Neural cell (in vitro differentiated cells): ENCODE measurements around the gene LRRC74A.

ENCODE experiments used
- EZH2 ChIP-seq: fragments of 200-600, 300-800 bp; shearing (Covaris generic), sonication (generic); IDR thresholded peaks from 2 replicates; pipeline ENCODE4 v1.6.1; 2014; ENCODE audit warnings: antibody characterized with exemption, low read length, borderline replicate concordance, mild to moderate bottlenecking; ENCODE audit not compliant: insufficient read depth, poor library complexity, severe bottlenecking
- MXI1 ChIP-seq: fragments of 450-650 bp; conservative IDR thresholded peaks from 2 replicates; pipeline ENCODE4 v1.6.1; 2014; ENCODE audit warnings: antibody characterized with exemption, mild to moderate bottlenecking; ENCODE audit not compliant: poor library complexity, severe bottlenecking
- POLR2AphosphoS5 ChIP-seq: IDR thresholded peaks from 2 replicates; pipeline ENCODE4 v1.6.1; 2012
- RAD21 ChIP-seq: fragments of 450-650 bp; conservative IDR thresholded peaks from 2 replicates; pipeline ENCODE4 v1.6.1; 2014; ENCODE audit warnings: antibody characterized with exemption, mild to moderate bottlenecking, moderate library complexity
- TF ChIP-seq, protein P1 (sequence below): IDR thresholded peaks from 2 replicates; pipeline ENCODE4 v1.6.1; 2012; ENCODE audit warnings: borderline replicate concordance
- TF ChIP-seq, protein P2 (sequence below): fragments of 450-650 bp; IDR thresholded peaks from 2 replicates; pipeline ENCODE4 v1.5.1; 2014; ENCODE audit warnings: antibody characterized with exemption, mild to moderate bottlenecking, moderate library complexity; ENCODE audit not compliant: poor library complexity, severe bottlenecking

DNA sequence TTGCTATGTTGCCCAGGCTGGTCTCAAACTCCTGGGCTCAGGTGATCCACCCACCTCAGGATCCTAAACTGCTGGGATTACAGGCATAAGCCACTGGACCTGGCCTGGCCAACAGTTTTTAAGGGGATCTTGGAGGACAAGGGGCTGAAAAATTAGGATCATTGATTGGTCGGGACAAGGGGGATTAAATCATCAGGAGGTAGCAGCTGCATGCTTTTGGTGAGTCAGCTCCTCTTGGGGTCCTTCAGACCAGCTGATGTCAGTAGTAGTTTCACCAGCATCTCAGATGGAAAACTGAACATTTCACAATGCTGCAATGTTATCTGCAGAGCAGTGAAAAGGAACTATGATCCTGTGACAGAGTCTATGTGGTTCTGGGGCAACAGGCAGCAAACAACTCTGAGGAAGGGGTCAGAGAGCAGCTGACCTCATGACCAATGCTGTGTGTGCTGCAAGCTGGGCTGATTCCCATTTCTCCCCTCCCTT, 6.3 kb downstream of the LRRC74A start:
- TF ChIP-seq MXI1 (no peak), POLR2AphosphoS5 (no peak), EZH2 (no peak), RAD21 (no peak)
- TF ChIP-seq, protein P1, sequence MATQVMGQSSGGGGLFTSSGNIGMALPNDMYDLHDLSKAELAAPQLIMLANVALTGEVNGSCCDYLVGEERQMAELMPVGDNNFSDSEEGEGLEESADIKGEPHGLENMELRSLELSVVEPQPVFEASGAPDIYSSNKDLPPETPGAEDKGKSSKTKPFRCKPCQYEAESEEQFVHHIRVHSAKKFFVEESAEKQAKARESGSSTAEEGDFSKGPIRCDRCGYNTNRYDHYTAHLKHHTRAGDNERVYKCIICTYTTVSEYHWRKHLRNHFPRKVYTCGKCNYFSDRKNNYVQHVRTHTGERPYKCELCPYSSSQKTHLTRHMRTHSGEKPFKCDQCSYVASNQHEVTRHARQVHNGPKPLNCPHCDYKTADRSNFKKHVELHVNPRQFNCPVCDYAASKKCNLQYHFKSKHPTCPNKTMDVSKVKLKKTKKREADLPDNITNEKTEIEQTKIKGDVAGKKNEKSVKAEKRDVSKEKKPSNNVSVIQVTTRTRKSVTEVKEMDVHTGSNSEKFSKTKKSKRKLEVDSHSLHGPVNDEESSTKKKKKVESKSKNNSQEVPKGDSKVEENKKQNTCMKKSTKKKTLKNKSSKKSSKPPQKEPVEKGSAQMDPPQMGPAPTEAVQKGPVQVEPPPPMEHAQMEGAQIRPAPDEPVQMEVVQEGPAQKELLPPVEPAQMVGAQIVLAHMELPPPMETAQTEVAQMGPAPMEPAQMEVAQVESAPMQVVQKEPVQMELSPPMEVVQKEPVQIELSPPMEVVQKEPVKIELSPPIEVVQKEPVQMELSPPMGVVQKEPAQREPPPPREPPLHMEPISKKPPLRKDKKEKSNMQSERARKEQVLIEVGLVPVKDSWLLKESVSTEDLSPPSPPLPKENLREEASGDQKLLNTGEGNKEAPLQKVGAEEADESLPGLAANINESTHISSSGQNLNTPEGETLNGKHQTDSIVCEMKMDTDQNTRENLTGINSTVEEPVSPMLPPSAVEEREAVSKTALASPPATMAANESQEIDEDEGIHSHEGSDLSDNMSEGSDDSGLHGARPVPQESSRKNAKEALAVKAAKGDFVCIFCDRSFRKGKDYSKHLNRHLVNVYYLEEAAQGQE, result no peak
- TF ChIP-seq, protein P2, sequence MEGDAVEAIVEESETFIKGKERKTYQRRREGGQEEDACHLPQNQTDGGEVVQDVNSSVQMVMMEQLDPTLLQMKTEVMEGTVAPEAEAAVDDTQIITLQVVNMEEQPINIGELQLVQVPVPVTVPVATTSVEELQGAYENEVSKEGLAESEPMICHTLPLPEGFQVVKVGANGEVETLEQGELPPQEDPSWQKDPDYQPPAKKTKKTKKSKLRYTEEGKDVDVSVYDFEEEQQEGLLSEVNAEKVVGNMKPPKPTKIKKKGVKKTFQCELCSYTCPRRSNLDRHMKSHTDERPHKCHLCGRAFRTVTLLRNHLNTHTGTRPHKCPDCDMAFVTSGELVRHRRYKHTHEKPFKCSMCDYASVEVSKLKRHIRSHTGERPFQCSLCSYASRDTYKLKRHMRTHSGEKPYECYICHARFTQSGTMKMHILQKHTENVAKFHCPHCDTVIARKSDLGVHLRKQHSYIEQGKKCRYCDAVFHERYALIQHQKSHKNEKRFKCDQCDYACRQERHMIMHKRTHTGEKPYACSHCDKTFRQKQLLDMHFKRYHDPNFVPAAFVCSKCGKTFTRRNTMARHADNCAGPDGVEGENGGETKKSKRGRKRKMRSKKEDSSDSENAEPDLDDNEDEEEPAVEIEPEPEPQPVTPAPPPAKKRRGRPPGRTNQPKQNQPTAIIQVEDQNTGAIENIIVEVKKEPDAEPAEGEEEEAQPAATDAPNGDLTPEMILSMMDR, result no peak
